ENCODE results near the gene AKT2. TPM values are rescaled to one million over a fixed set of nuclear protein-coding genes. Genes with fewer than 3 reads are reported as not detected.
A peak's percentile ranks its signal among the peaks of the same experiment; 100 is the strongest.

The AKT2 gene
- total RNA-seq, 2 experiments from 2014 or later, result 137 to 139 TPM

DNA sequence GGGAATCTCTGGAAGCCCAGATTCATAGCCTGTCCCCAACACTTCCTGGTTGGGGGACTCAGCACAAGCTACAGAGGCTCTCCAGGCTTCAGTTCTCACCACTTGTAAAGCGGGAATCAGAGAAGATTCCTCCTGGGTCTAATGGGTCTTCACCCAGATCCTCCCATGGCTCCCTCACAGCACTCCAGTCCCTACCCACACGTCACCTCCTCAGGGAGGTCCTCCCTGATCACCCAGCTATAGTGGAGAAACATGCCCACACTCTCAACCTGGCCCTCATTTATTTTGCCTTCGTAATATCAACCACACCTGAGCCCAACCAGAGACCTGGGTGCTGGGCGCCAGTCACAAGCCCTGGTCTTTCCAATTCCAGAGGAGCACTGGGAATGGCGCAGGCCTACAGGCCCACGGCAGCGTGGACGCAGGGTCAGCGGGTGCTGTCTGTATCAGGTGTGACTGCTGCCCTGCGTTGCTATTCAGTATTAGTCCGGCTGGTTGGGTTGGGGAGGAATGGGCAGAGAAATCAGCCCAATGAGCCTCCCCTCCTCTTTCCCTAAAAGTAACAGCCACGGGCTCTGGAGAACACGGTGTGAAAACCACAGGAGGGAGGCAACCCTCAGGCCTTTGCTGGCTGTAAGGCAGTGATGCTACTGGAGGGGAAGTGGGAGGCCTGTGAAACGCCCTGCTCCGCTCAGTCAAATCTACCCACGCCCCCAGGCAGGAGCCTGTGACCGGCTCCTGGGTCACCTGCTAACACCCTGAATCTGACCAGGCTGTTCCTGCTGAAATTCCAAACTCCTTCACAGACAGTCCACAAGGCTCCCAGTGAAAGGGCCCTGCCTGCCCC is 5.2 kb downstream of the AKT2 start:
- H3K4me1 Mint-ChIP-seq (ENCODE audit: low read depth), result peaks cover 60% of the 10 kb centered on the region
- POLR2A ChIA-PET, result no interaction called here
- no peaks in the 10 kb centered on the region for H3K9me3 Mint-ChIP-seq (ENCODE audit: insufficient read depth)
- no peaks in the 10 kb centered on the region for H3K27me3 Mint-ChIP-seq (ENCODE audit: low read depth)
- ATAC-seq, result no peak
- peak overlapping the region; percentile 81 for H3K27ac Mint-ChIP-seq
- DNase-seq, result no peak
- H3K36me3 Mint-ChIP-seq (ENCODE audit: low read depth), result peaks cover 9% of the 10 kb centered on the region
- peak overlapping the region; percentile 7 for H3K4me3 Mint-ChIP-seq
- CTCF ChIA-PET, result no interaction called here

GRCh38 chr19:40279120-40279551 is 6.0 kb downstream of the AKT2 start:
- ATAC-seq, result no peak
- no peak for DNase-seq
- peaks cover 64% of the 10 kb centered on the region for H3K4me1 Mint-ChIP-seq (ENCODE audit: low read depth)
- H3K36me3 Mint-ChIP-seq (ENCODE audit: low read depth), result peaks cover 5% of the 10 kb centered on the region
- H3K4me3 Mint-ChIP-seq, result no peak overlapping the region
- ChIA-PET POLR2A (no interaction called here), CTCF (no interaction called here)
- no peaks in the 10 kb centered on the region for H3K27me3 Mint-ChIP-seq (ENCODE audit: low read depth)
- no peak overlapping the region for H3K27ac Mint-ChIP-seq
- H3K9me3 Mint-ChIP-seq (ENCODE audit: insufficient read depth), result no peaks in the 10 kb centered on the region

- no peak for ATAC-seq
- CTCF ChIA-PET, result no interaction called here
- POLR2A ChIA-PET, result no interaction called here
- H3K4me1 Mint-ChIP-seq (ENCODE audit: low read depth), result peaks cover 64% of the 10 kb centered on the region
- peaks cover 5% of the 10 kb centered on the region for H3K36me3 Mint-ChIP-seq (ENCODE audit: low read depth)
- DNase-seq, result no peak
- no peaks in the 10 kb centered on the region for H3K27me3 Mint-ChIP-seq (ENCODE audit: low read depth)
- H3K27ac Mint-ChIP-seq, result peak overlapping the region; percentile 34
- no peaks in the 10 kb centered on the region for H3K9me3 Mint-ChIP-seq (ENCODE audit: insufficient read depth)
- H3K4me3 Mint-ChIP-seq, result no peak overlapping the region
These were observed 6.6 kb downstream of the AKT2 start for GRCh38 chr19:40278361-40279035.

DNA sequence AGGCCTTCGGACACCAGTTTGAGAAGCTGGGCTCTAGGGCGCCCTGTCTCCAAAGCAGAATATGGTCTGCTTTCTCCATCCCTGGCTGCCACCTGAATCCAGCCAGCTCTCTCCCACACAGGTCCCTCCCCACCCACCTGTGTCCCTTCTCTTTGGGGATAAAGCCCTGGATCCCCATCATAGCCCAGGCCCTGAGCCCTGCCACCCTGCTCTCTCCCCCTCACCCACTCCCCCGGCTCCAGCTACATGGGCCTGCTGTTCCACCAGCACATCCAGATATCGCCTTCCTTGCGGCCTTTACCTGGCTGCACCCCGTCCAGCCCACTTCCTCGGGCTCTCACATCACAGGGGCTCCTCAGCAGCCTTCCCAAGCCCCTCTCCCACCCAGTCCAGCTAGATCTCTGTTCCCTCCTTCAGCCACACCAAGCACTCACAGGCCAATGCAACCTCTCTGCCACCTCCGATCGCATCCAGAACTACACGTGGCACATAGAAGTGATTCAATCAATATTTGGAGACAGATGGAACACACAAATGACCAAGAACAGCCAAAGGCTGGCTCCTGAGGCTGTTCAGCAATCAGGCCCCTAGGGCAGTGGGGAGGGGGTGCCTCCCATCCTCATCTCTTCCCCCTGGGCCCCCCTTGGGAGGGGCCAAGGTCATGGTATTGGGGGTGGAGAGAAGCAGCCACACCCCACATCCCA is 7.6 kb downstream of the AKT2 start:
- POLR2A ChIA-PET, result no interaction called here
- peaks cover 57% of the 10 kb centered on the region for H3K4me1 Mint-ChIP-seq (ENCODE audit: low read depth)

DNA sequence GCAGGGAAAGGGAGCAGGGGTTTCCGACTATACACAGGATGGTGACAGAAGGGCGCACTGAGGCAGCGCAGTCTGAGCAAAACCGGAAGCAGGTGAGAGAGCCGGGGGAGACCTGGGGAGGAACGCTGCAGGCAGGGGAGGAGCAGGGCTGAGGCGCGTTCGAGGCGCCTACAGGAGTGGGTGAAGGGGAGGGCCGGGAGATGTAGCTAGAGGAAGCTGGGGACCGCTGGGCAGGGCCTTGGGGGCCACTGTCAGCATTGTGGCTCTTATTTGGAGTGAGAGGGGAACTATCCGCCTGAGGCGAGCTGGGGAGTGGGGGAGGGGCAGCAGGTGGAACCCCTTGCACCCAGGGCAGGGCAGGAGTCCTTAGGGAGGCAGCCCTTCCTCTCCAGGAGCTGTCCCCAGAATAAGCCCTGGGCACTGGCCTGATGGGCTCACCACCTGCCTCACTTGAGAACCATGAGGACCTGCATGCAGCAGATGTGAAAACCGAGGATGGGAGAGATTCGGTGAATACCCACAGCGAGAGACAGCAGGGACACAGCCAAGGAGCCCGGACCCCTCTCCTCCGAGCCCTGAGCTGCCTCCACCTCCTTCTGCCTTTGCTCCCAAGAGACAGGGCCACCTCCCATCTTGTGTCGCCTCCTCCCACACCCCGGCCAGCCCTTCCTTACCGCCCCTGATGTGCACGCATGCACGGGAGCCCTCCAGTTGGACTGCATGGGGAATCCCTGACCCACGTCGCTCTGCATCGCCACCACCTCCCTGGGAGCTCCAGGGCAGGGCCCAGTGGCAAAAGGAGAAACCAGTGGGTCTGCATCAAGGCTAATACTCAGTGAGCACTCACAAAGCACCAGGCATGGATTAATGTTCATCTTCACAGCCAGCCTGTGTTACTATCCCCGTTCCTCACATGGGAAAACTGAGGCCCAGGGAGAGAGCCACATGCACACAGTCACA is 10.3 kb downstream of the AKT2 start:
- H3K4me3 Mint-ChIP-seq, result peak overlapping the region; percentile 50
- CTCF ChIA-PET, result interaction anchor here (0.5 kb wide), 1 partner anchor 129 kb away, joined by 3 read pairs; no protein-coding TSS in a partner anchor
- POLR2A ChIA-PET, result interaction anchor here (1.4 kb wide), 1 partner anchor 10 kb away, joined by 4 read pairs; the partner anchor contains the start of gene AKT2
- H3K36me3 Mint-ChIP-seq (ENCODE audit: low read depth), result peaks cover 9% of the 10 kb centered on the region
- H3K4me1 Mint-ChIP-seq (ENCODE audit: low read depth), result peaks cover 53% of the 10 kb centered on the region
- H3K27ac Mint-ChIP-seq, result peak overlapping the region; percentile 85
- peak; percentile 71 for DNase-seq
- H3K27me3 Mint-ChIP-seq (ENCODE audit: low read depth), result no peaks in the 10 kb centered on the region
- no peaks in the 10 kb centered on the region for H3K9me3 Mint-ChIP-seq (ENCODE audit: insufficient read depth)
- peak; percentile 81 for ATAC-seq

More for the DNA sequence above, 7.6 kb downstream of the AKT2 start:
- H3K9me3 Mint-ChIP-seq (ENCODE audit: insufficient read depth), result no peaks in the 10 kb centered on the region
- no peak for ATAC-seq
- CTCF ChIA-PET, result no interaction called here
- H3K36me3 Mint-ChIP-seq (ENCODE audit: low read depth), result peaks cover 5% of the 10 kb centered on the region
- no peak for DNase-seq
- H3K27me3 Mint-ChIP-seq (ENCODE audit: low read depth), result no peaks in the 10 kb centered on the region
- H3K27ac Mint-ChIP-seq, result peak overlapping the region; percentile 7
- no peak overlapping the region for H3K4me3 Mint-ChIP-seq

GRCh38 chr19:40273469-40274360 is 11.4 kb downstream of the AKT2 start:
- H3K4me1 Mint-ChIP-seq (ENCODE audit: low read depth), result peaks cover 52% of the 10 kb centered on the region
- CTCF ChIA-PET, result interaction anchor here (0.5 kb wide), 1 partner anchor 128 kb away, joined by 3 read pairs; no protein-coding TSS in a partner anchor
- peaks cover 14% of the 10 kb centered on the region for H3K36me3 Mint-ChIP-seq (ENCODE audit: low read depth)

GRCh38 chr19:40272261-40272660 is 12.9 kb downstream of the AKT2 start:
- Mint-ChIP-seq H3K4me1 (ENCODE audit: low read depth) (peaks cover 44% of the 10 kb centered on the region), H3K9me3 (ENCODE audit: insufficient read depth) (no peaks in the 10 kb centered on the region), H3K27ac (no peak overlapping the region), H3K4me3 (no peak overlapping the region), H3K36me3 (ENCODE audit: low read depth) (peaks cover 14% of the 10 kb centered on the region), H3K27me3 (ENCODE audit: low read depth) (no peaks in the 10 kb centered on the region)
- ATAC-seq, result no peak
- ChIA-PET CTCF (interaction anchor here (2.9 kb wide), 1 partner anchor 33 kb away, joined by 7 read pairs; no protein-coding TSS in a partner anchor), POLR2A (no interaction called here)
- no peak for DNase-seq

More at GRCh38 chr19:40273469-40274360, 11.4 kb downstream of the AKT2 start:
- ATAC-seq (no peak), DNase-seq (no peak)
- peak overlapping the region; percentile 85 for H3K27ac Mint-ChIP-seq
- H3K9me3 Mint-ChIP-seq (ENCODE audit: insufficient read depth), result no peaks in the 10 kb centered on the region
- no peak overlapping the region for H3K4me3 Mint-ChIP-seq
- H3K27me3 Mint-ChIP-seq (ENCODE audit: low read depth), result no peaks in the 10 kb centered on the region
- POLR2A ChIA-PET, result no interaction called here

GRCh38 chr19:40271706-40272105 is 13.4 kb downstream of the AKT2 start:
- CTCF ChIA-PET, result interaction anchor here (2.9 kb wide), 1 partner anchor 33 kb away, joined by 7 read pairs; no protein-coding TSS in a partner anchor
- Mint-ChIP-seq H3K4me1 (ENCODE audit: low read depth) (peaks cover 42% of the 10 kb centered on the region), H3K27me3 (ENCODE audit: low read depth) (no peaks in the 10 kb centered on the region), H3K27ac (no peak overlapping the region), H3K36me3 (ENCODE audit: low read depth) (peaks cover 14% of the 10 kb centered on the region), H3K9me3 (ENCODE audit: insufficient read depth) (no peaks in the 10 kb centered on the region), H3K4me3 (no peak overlapping the region)
- no peak for DNase-seq
- no peak for ATAC-seq
- POLR2A ChIA-PET, result no interaction called here

GRCh38 chr19:40270362-40271089 is 14.6 kb downstream of the AKT2 start:
- H3K36me3 Mint-ChIP-seq (ENCODE audit: low read depth), result peaks cover 14% of the 10 kb centered on the region
- no peak overlapping the region for H3K4me3 Mint-ChIP-seq
- no peak for ATAC-seq
- no peak overlapping the region for H3K27ac Mint-ChIP-seq
- CTCF ChIA-PET, result interaction anchor here (1.5 to 2.9 kb wide), 2 partner anchors 13 to 34 kb away, joined by 3 to 7 read pairs; no protein-coding TSS in a partner anchor
- no peaks in the 10 kb centered on the region for H3K9me3 Mint-ChIP-seq (ENCODE audit: insufficient read depth)
- no peak for DNase-seq
- H3K27me3 Mint-ChIP-seq (ENCODE audit: low read depth), result no peaks in the 10 kb centered on the region
- peaks cover 39% of the 10 kb centered on the region for H3K4me1 Mint-ChIP-seq (ENCODE audit: low read depth)
- POLR2A ChIA-PET, result no interaction called here
